GM19328 (cell line): ENCODE results near the gene SMARCD1.

Experiments
- ATAC-seq: cut with Tn5 transposase; IDR thresholded peaks from one replicate; pipeline ENCODE4 v1.9.1; 2021; ENCODE audit warnings: mild to moderate bottlenecking, moderate library complexity; ENCODE audit not compliant: unreplicated experiment

SMARCD1 gene

GRCh38 chr12:50103767-50104321, 18.7 kb downstream of the SMARCD1 start, which contains the start of gene GPD1:
TSS of gene GPD1 (plus strand) at chr12:50104008. CDS start at chr12:50104051, 43 bp downstream.
- no peak for ATAC-seq

- no peak for ATAC-seq
These were observed 19.6 kb downstream of the SMARCD1 start for GRCh38 chr12:50104417-50105366.

GRCh38 chr12:50105913-50106450, 20.8 kb downstream of the SMARCD1 start:
- ATAC-seq = no peak

GRCh38 chr12:50106907-50107306, 21.8 kb downstream of the SMARCD1 start:
- no peak for ATAC-seq

GRCh38 chr12:50107416-50108268, 22.5 kb downstream of the SMARCD1 start:
- ATAC-seq = no peak

GRCh38 chr12:50109319-50109718, 24.2 kb downstream of the SMARCD1 start:
- ATAC-seq = no peak

GRCh38 chr12:50110127-50110761, 25.1 kb downstream of the SMARCD1 start:
- ATAC-seq = no peak

- no peak for ATAC-seq
These were observed 25.7 kb downstream of the SMARCD1 start for GRCh38 chr12:50110762-50111351.

- ATAC-seq = no peak
These were observed 26.2 kb downstream of the SMARCD1 start for GRCh38 chr12:50111395-50111692.

GRCh38 chr12:50111693-50112455, 26.7 kb downstream of the SMARCD1 start, which contains the start of gene COX14:
TSS of gene COX14 (plus strand) at chr12:50112236. CDS start at chr12:50120044, 7,808 bp downstream.
- ATAC-seq = peak; percentile 86

- no peak for ATAC-seq
These were observed 27.5 kb downstream of the SMARCD1 start for GRCh38 chr12:50112456-50113218.

- no peak for ATAC-seq
These were observed 32.0 kb downstream of the SMARCD1 start for GRCh38 chr12:50117057-50117622.

GRCh38 chr12:50119387-50119786, 34.2 kb downstream of the SMARCD1 start:
- ATAC-seq = no peak

GRCh38 chr12:50120521-50120920, 35.4 kb downstream of the SMARCD1 start:
- no peak for ATAC-seq

GRCh38 chr12:50120953-50121352, 35.8 kb downstream of the SMARCD1 start:
- ATAC-seq = no peak

- no peak for ATAC-seq
These were observed 36.5 kb downstream of the SMARCD1 start for GRCh38 chr12:50121641-50122040.

GRCh38 chr12:50123203-50123602, 38.1 kb downstream of the SMARCD1 start:
- no peak for ATAC-seq

- ATAC-seq = no peak
These were observed 42.4 kb downstream of the SMARCD1 start for GRCh38 chr12:50127546-50127945.
